Measurements from ENCODE around the gene LAD1.
A peak's percentile ranks its signal among the peaks of the same experiment; 100 is the strongest.

LAD1 gene

GRCh38 chr1:201353186-201353940 lies 45.8 kb downstream of the LAD1 start:
- no peaks in the 10 kb centered on the region for H3K36me3 ChIP-seq (replicated peaks)
- in situ Hi-C loops (cut with HindIII; ENCODE audit: low pct_ligation_motif_present, low sequenced_read_pairs), result no loop called here
- H3K4me3 ChIP-seq (ENCODE audit: low read depth, low read length), result no peak overlapping the region
- DNase-seq, result no peak
- no peak overlapping the region for H3K27ac ChIP-seq
- peaks cover 16% of the 10 kb centered on the region for H3K27me3 ChIP-seq (replicated peaks)
- no peak for TF ChIP-seq CTCF (IDR thresholded peaks at IDR 0.05; ENCODE audit: low read depth, low read length, missing control alignments)

GRCh38 chr1:201351617-201352016 lies 47.5 kb downstream of the LAD1 start:
- H3K4me3 ChIP-seq (ENCODE audit: low read depth, low read length), result no peak overlapping the region
- peaks cover 13% of the 10 kb centered on the region for H3K27me3 ChIP-seq (replicated peaks)
- in situ Hi-C loops (cut with HindIII; ENCODE audit: low pct_ligation_motif_present, low sequenced_read_pairs), result no loop called here

GRCh38 chr1:201350884-201351283 lies 48.2 kb downstream of the LAD1 start:
- H3K27ac ChIP-seq, result no peak overlapping the region
- peaks cover 13% of the 10 kb centered on the region for H3K27me3 ChIP-seq (replicated peaks)
- in situ Hi-C loops (cut with HindIII; ENCODE audit: low pct_ligation_motif_present, low sequenced_read_pairs), result no loop called here
- no peak overlapping the region for H3K4me3 ChIP-seq (ENCODE audit: low read depth, low read length)
- no peaks in the 10 kb centered on the region for H3K36me3 ChIP-seq (replicated peaks)
- TF ChIP-seq CTCF (IDR thresholded peaks at IDR 0.05; ENCODE audit: low read depth, low read length, missing control alignments), result no peak
- DNase-seq, result no peak

More at GRCh38 chr1:201351617-201352016, 47.5 kb downstream of the LAD1 start:
- Histone ChIP-seq H3K27ac (no peak overlapping the region), H3K36me3 (replicated peaks) (no peaks in the 10 kb centered on the region)
- DNase-seq, result no peak
- TF ChIP-seq CTCF (IDR thresholded peaks at IDR 0.05; ENCODE audit: low read depth, low read length, missing control alignments), result no peak

GRCh38 chr1:201350361-201350725 lies 48.8 kb downstream of the LAD1 start:
- TF ChIP-seq CTCF (IDR thresholded peaks at IDR 0.05; ENCODE audit: low read depth, low read length, missing control alignments), result no peak
- no peaks in the 10 kb centered on the region for H3K36me3 ChIP-seq (replicated peaks)
- in situ Hi-C loops (cut with HindIII; ENCODE audit: low pct_ligation_motif_present, low sequenced_read_pairs), result no loop called here
- peaks cover 13% of the 10 kb centered on the region for H3K27me3 ChIP-seq (replicated peaks)
- DNase-seq, result no peak
- H3K27ac ChIP-seq, result no peak overlapping the region
- H3K4me3 ChIP-seq (ENCODE audit: low read depth, low read length), result no peak overlapping the region

GRCh38 chr1:201349092-201349491 lies 50.0 kb downstream of the LAD1 start:
- no peak for DNase-seq
- Histone ChIP-seq H3K27me3 (replicated peaks) (peaks cover 13% of the 10 kb centered on the region), H3K27ac (no peak overlapping the region), H3K36me3 (replicated peaks) (no peaks in the 10 kb centered on the region), H3K4me3 (ENCODE audit: low read depth, low read length) (no peak overlapping the region)
- TF ChIP-seq CTCF (IDR thresholded peaks at IDR 0.05; ENCODE audit: low read depth, low read length, missing control alignments), result no peak
- in situ Hi-C loops (cut with HindIII; ENCODE audit: low pct_ligation_motif_present, low sequenced_read_pairs), result no loop called here

GRCh38 chr1:201348211-201348566 lies 50.9 kb downstream of the LAD1 start:
- peak; percentile 45 for DNase-seq
- Histone ChIP-seq H3K4me3 (ENCODE audit: low read depth, low read length) (no peak overlapping the region), H3K27me3 (replicated peaks) (peaks cover 13% of the 10 kb centered on the region), H3K27ac (no peak overlapping the region), H3K36me3 (replicated peaks) (no peaks in the 10 kb centered on the region)
- TF ChIP-seq CTCF (IDR thresholded peaks at IDR 0.05; ENCODE audit: low read depth, low read length, missing control alignments), result peak; percentile 85
- in situ Hi-C loops (cut with HindIII; ENCODE audit: low pct_ligation_motif_present, low sequenced_read_pairs), result no loop called here
